K562 treated with DMSO at 1 percent for 4 hours (cell line): ENCODE results near the gene IFNE. TPM values are rescaled to one million over a fixed set of nuclear protein-coding genes. Genes with fewer than 3 reads are reported as not detected.

Source experiments
- total RNA-seq: library from RNA; unstranded; fragments of 300-600 nt; gene quantifications from 2 replicates; pipeline ENCODE4 v1.2.3, GENCODE V29; 2022; ENCODE audit not compliant: insufficient read depth

IFNE gene, protein sequence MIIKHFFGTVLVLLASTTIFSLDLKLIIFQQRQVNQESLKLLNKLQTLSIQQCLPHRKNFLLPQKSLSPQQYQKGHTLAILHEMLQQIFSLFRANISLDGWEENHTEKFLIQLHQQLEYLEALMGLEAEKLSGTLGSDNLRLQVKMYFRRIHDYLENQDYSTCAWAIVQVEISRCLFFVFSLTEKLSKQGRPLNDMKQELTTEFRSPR
- total RNA-seq, result not detected in 2 replicates

DNA sequence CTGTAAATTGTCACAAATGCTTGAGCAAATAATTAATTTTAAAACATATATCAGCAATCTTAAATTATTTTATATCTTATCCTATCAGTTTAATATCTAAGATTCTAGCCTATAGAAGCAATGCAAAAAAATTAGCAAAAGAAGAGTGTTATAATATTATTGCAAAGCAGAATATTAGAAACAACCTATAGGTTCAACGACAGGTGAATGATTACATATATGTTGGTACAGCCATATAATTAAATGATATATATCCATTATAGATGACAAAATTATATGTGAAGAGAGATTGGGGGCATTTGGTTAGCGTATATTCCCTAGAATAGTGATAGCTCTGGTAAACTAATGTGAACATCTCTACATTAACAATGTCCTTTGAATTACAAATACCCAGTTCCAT lies at the start of gene IFNE:
Gene IFNE (minus strand): TSS at position 101 of the 400 bp plus-strand sequence. CDS start 619 bp downstream, outside the sequence.

DNA sequence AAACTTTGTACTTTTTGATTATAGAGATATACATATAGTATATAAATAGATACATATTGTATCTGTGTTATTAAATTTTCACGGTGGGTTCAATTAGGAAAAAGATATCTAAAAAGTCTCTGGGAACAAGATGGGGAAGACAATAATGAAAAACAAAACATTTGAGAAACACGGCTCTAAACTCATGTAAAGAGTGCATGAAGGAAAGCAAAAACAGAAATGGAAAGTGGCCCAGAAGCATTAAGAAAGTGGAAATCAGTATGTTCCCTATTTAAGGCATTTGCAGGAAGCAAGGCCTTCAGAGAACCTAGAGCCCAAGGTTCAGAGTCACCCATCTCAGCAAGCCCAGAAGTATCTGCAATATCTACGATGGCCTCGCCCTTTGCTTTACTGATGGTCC lies 42.0 kb downstream of the IFNE start, which contains the start of gene IFNA1:
Gene IFNA1 (plus strand): TSS at position 301 of the 400 bp plus-strand sequence. CDS start 69 bp downstream, at position 370.

Other genes with a start within 250 kb of the IFNE start
- not detected in 2 replicates for gene IFNA14, start 242.3 kb downstream of the IFNE start, total RNA-seq
- not detected in 2 replicates for gene IFNA5, start 177.0 kb downstream of the IFNE start, total RNA-seq
- gene KLHL9, start 146.9 kb downstream of the IFNE start, total RNA-seq, result not detected in 2 replicates
- gene IFNA6, start 131.4 kb downstream of the IFNE start, total RNA-seq, result not detected in 2 replicates
- gene IFNA13, start 114.3 kb downstream of the IFNE start, total RNA-seq, result not detected in 2 replicates
- gene IFNA2, start 96.9 kb downstream of the IFNE start, total RNA-seq, result not detected in 2 replicates
- not detected in 2 replicates for gene IFNA8, start 73.2 kb downstream of the IFNE start, total RNA-seq
- not detected in 2 replicates for gene IFNA1, start 41.9 kb downstream of the IFNE start, total RNA-seq